HG02943 (cell line): ENCODE data around the gene HSPA6.
"Not testable (repeated sequence)": the region's sequence is repeated elsewhere in the genome, so short reads cannot be mapped to it uniquely, and the experiment has no call there.

Experiments
- ATAC-seq: cut with Tn5 transposase; IDR thresholded peaks from one replicate; pipeline ENCODE4 v1.9.1; 2021; ENCODE audit warnings: mild to moderate bottlenecking, low read depth, moderate library complexity; ENCODE audit not compliant: unreplicated experiment

The HSPA6 gene

GRCh38 chr1:161531986-161532643 is 7.8 kb downstream of the HSPA6 start:
- no peak for ATAC-seq

DNA sequence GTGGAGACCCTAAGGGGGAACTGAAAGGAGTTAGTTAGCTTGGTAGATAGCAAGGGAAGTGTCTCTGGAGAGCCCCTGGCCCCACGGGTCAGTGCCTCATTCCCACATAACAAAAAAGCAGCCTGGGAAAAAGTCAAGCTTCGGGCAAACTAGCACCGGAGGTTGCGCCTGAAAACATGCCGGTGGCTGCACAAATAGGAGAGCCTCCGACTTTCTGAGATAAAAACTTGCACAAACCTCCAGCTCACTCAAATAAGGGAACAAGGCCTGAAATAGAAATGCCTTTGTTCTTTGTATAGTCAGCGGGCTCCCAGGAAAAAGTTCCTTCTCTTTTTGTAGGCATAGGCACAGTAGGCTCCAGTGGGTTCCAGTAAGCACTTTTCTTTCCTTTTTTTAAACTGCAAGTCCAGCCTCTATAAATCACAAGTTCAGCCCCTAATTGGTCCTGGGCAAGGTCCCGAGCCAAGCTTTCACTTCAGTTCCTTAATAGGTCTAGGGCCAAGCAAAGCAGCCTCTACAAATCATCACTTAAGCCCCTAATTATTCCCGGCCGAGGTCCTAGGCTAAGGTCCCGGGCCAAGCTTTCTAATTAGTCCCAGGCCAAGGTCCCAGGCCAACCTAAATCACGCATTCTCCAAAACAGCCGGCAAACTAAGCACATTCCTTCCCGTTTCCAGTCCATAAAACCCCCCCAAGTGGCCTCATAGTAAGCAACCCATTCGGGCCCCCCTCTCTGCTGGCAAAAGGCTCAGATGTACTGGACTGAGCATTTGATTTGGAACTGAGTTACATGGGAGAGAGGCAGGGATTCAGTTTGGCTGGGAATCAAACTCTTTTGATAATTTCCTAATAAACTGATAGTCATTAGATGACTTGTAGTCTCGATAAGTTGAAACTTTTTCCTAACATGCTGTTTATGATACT is 8.6 kb downstream of the HSPA6 start:
- not testable (repeated sequence) for ATAC-seq

DNA sequence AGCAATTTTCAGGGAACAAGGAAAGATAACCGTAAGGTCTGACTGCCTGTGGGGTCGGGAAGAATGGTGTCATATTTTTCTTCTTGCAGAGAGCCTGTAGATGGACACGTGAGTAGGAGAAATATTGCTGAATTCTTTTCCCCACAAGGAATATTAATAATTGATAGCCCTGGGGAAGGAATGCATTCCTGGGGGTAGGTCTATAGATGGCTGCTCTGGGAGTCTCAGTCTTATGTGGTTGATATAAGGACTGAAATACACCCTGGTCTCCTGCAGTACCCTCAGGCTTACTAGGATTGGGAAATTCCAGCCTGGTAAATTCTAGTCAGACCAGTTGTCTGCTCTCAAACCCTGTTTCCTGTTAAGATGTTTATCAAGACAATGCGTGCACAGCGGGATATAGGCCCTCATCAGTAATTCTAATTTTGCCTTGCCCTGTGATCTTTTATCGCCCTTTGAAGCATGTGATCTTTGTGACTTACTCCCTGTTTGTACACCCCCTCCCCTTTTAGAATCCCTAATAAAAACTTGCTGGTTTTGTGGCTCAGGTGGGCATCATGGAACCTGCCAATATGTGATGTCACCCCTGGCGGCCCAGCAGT is 12.8 kb downstream of the HSPA6 start:
- ATAC-seq = not testable (repeated sequence)

DNA sequence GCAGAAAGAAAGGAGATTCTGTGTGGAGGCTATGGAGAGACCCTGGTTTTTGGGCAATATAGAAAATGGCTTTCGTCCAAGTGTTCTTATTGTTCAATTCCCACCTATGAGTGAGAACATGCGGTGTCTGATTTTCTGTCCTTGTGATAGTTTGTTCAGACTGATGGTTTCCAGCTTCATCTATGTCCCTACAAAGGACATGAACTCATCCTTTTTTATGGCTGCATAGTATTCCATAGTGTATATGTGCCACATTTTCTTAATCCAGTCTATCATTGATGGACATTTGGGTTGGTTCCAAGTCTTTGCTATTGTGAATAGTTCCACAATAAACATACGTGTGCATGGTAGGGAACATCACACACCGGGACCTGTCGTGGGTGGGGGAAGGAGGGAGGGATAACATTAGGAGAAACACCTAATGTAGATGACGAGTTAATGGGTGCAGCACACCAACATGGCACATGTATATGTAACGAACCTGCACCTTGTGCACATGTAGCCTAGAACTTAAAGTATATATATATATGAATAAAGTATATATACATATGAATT is 14.7 kb downstream of the HSPA6 start:
- ATAC-seq = not testable (repeated sequence)

DNA sequence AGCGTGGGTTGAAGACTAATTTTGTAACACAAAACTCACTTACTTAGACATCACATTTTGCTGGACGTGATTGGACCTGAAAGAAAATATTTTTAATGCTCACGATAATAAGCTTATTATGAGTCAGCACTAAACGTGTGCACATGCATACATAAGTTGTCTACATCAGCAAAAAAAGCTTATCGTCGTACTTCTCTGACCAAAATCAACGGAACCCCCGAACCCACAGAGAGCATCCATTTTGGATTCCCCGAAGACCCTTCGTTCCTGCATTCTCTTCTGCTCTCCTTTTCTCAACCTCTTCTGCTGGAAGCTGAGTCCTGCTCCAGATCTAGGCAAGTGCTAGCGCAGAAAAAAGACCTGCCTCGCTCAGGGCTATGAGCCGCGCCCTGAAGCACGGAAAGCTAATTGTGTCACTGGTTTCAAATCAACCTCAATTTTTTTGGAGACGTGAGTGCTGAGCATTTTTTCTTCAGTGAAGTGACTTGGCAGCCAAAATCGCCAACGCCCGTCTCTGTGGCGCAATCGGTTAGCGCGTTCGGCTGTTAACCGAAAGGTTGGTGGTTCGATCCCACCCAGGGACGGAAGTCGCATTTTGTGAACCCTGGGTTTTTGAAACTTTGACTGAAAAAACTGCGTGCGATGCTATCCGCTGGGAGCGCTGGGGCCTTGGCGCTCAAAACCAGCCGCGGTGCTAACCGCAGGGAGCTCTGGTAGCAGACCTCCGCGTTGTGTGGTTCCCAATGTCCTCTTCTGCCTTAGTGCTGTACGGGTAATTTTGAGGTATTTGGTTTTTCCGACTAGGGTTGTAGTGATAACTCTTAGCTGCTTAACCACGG is 15.6 kb downstream of the HSPA6 start:
- peak; percentile 54 for ATAC-seq

DNA sequence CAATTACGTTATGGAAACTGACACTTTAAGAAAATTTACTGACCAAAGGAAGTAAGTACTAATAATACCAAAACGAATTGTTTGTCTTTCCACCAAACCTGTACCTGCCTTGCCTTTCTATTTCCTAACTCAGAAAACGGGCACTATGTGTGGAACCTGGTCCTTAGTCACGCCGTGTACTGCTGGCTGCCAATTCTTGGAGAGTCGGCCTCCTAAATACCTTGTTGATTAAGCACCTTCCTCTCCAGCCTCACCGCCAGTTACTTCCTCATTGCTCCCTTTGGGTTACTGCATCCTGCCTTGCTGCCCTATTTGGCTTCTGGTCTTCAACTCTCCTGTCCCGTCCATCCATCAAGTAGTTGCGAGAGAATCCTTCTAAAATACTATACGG is 16.2 kb downstream of the HSPA6 start:
- peak; percentile 18 for ATAC-seq

DNA sequence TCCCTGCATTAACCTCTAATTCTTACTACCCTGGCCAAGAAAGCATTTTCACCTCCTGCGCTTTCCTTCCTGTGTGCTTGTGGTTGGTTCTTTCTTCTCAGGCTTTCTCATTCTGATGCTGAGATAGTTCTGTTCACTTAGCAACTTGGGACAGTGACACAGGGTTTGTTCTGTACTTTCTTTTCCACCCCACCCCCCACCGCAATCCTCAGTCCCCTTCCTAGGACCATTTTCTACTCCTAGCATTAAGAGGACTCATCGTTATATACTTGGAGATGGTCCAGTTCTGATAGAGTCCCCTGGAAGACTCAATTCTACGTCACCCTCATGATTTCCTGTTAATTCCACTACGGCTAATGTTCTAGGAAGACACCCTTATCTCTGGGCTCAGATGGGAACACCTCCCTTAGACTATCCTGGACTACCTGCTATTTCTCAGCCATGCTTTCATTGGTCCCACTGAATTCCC is 17.8 kb downstream of the HSPA6 start:
- ATAC-seq = not testable (repeated sequence)

DNA sequence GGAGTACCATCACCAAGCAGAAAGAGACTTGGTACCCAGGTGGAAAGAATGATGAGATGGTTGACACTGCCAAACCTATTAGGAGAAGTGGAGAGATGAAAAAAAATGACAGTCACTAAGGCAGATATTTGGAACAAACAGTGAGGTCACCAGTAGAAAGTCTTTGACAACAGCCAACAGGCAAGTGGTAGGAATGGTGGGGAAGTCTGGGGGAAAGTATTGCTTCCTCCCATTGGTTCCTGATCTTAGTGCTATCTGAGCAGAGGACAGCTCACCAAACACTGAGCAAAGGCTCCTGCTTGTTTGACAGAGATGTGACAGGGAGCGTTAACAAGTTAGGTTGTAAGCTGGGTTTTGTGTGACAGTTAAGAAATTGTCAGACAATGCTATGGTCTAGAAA is 18.8 kb downstream of the HSPA6 start:
- ATAC-seq = not testable (repeated sequence)

- ATAC-seq = not testable (repeated sequence)
These were observed 20.8 kb downstream of the HSPA6 start for GRCh38 chr1:161545005-161545731.

GRCh38 chr1:161547995-161548741 is 23.8 kb downstream of the HSPA6 start:
- not testable (repeated sequence) for ATAC-seq

GRCh38 chr1:161548749-161549406 is 24.5 kb downstream of the HSPA6 start:
- ATAC-seq = not testable (repeated sequence)

GRCh38 chr1:161549652-161550051 is 25.3 kb downstream of the HSPA6 start, which contains the start of gene FCGR3A:
Gene FCGR3A, minus strand, starts transcription at chr1:161549818. Its CDS starts 82 bp downstream, at chr1:161549736.
- no peak for ATAC-seq

GRCh38 chr1:161550942-161551341 is 26.6 kb downstream of the HSPA6 start:
- not testable (repeated sequence) for ATAC-seq

DNA sequence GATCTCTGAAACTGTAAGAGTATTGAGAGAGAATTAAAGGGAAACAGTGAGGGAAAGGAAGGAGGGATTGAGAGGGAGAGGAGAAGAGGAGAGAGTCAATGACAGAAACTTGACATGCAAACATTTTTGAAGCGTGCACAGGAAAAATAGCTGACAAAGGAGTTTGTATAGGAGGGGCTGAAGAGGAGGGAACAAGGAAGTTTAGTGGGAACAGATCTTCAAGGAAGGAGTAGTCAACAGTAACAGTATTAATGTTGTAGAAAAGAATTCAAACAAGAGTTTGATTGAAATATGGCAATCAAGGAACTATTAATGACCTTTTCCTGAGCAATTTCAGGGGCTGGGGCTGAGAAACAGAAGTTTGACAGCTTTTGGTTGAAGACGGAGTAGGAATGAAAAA is 29.3 kb downstream of the HSPA6 start:
- ATAC-seq = not testable (repeated sequence)

DNA sequence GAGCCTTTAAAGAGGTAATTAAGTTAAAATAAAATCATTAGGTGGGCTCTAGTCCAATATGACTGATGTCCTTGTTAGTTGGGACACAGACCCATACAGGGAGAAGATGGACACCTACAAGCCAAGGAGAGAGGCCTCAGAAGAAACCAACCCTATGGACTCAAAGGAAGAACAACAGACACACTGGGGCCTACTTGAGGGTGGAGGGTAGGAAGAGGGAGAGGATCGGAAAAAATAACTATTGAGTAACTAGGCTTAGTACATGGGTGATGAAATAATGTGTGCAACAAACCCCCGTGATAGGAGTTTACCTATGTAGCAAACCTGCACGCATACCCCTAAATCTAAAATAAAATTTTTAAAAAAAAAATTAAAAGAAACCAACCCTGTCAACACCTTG is 30.0 kb downstream of the HSPA6 start:
- ATAC-seq = not testable (repeated sequence)

DNA sequence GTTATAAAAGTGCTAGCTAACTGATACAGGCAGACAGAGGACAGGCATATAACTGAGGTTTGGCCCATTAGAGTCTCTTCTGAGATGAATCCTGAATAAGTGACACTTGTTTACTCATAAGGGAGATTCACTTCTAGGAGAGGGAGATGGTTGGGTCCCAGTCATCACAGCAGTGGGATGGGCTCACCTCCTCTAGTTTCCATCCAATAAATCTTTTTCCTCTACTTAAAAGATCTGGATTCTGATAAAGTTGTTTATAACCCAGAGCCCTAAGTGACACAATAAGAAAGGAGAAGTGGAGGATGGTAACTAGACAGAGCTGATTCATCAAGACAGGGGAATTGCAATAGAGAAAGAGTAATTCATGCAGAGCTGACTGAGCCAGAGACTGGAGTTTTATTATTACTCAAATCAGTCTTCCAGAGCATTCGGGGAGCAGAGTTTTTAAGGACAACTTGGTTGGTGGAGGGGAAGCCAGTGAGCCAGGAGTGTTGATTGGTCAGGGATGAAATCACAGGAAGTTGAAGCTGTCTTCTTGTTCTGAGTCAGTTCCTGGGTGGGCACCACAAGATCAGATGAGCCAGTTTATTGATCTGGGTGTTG is 30.6 kb downstream of the HSPA6 start:
- ATAC-seq = not testable (repeated sequence)

- ATAC-seq = not testable (repeated sequence)
These were observed 31.8 kb downstream of the HSPA6 start for GRCh38 chr1:161556143-161556542.
